ENCODE measurements around the gene P4HB.

DNA sequence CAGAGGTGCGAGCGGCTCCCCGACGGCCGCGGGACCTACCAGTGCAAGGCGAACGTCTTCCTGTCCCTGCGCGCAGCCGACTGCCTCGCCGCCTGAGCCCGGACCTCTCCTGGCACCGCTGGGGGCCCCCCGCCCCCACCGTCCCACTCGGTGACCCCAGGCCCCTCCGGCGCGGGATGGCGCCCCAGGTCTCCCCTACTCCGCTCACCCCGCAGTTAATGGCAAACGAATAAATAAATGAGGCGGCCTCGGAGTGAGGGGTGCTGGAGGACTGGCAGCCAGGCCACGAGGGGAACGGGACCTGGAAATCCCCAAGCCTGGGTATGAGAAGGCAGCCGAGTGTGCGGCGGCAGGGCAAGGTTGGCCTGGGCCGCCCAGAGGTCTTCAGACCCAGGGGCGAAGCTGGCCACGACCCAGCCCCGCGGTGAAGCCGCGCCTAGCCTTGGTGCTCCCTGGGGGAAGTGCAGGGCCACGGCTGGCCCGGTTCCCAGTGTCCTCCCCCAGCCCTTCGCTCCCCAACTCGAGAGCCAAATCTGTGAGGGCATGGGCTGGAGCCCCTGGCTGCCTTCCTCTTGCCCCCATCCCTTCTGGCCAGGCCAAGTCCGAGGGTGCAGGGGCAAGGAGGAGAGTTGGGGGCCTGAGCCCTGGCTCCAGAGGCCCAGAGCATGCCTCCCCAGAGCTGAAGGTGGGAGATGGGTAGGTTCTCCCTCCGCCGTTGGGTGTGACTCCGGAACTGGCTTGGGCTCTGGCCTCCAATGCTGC is 42.5 kb upstream of the P4HB start:
- no peak for TF ChIP-seq CTCF (IDR thresholded peaks at IDR 0.05)
- TF ChIP-seq MXI1 (IDR thresholded peaks at IDR 0.05; ENCODE audit: low read depth, low read length): no peak
- no peak for TF ChIP-seq TAF1 (IDR thresholded peaks at IDR 0.05; ENCODE audit: borderline replicate concordance, low read depth, low read length)
- no peak for TF ChIP-seq EP300 (IDR thresholded peaks at IDR 0.05; ENCODE audit: borderline replicate concordance in 1 of 2, low read depth in 1 of 2, low read length in 1 of 2)
- TF ChIP-seq RFX5 (IDR thresholded peaks at IDR 0.05; ENCODE audit: low read length): no peak
- TF ChIP-seq CHD2 (IDR thresholded peaks at IDR 0.05; ENCODE audit: low read length, partially characterized antibody): no peak
- no peak for TF ChIP-seq POLR2AphosphoS5 (IDR thresholded peaks at IDR 0.05; ENCODE audit: low read depth, low read length)
- TF ChIP-seq FOXJ3 (CRISPR knock-in tag; IDR thresholded peaks at IDR 0.05): no peak
- no peak for TF ChIP-seq SIN3A (IDR thresholded peaks at IDR 0.05; ENCODE audit: borderline replicate concordance, low read depth, low read length)
- TF ChIP-seq NRF1 (IDR thresholded peaks at IDR 0.05; ENCODE audit: low read depth, low read length): no peak
- TF ChIP-seq, protein P1, sequence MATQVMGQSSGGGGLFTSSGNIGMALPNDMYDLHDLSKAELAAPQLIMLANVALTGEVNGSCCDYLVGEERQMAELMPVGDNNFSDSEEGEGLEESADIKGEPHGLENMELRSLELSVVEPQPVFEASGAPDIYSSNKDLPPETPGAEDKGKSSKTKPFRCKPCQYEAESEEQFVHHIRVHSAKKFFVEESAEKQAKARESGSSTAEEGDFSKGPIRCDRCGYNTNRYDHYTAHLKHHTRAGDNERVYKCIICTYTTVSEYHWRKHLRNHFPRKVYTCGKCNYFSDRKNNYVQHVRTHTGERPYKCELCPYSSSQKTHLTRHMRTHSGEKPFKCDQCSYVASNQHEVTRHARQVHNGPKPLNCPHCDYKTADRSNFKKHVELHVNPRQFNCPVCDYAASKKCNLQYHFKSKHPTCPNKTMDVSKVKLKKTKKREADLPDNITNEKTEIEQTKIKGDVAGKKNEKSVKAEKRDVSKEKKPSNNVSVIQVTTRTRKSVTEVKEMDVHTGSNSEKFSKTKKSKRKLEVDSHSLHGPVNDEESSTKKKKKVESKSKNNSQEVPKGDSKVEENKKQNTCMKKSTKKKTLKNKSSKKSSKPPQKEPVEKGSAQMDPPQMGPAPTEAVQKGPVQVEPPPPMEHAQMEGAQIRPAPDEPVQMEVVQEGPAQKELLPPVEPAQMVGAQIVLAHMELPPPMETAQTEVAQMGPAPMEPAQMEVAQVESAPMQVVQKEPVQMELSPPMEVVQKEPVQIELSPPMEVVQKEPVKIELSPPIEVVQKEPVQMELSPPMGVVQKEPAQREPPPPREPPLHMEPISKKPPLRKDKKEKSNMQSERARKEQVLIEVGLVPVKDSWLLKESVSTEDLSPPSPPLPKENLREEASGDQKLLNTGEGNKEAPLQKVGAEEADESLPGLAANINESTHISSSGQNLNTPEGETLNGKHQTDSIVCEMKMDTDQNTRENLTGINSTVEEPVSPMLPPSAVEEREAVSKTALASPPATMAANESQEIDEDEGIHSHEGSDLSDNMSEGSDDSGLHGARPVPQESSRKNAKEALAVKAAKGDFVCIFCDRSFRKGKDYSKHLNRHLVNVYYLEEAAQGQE (IDR thresholded peaks at IDR 0.05; ENCODE audit: low read depth, low read length): no peak
- TF ChIP-seq FOXM1 (IDR thresholded peaks at IDR 0.05; ENCODE audit: low read depth): no peak
- no peak for TF ChIP-seq GATA2 (CRISPR knock-in tag; IDR thresholded peaks at IDR 0.05)

Measured in SK-N-SH (cell line).